ENCODE results near the gene FNDC3A.

The FNDC3A gene

GRCh38 chr13:48961379-48961778 is 14.3 kb upstream of the FNDC3A start:
- TF ChIP-seq CTCF (IDR thresholded peaks at IDR 0.05; ENCODE audit: low read depth, low read length) = no peak
- no peak for DNase-seq (ENCODE audit: extremely low read depth, low read depth)

GRCh38 chr13:48962281-48962680 is 13.4 kb upstream of the FNDC3A start:
- no peak for DNase-seq (ENCODE audit: extremely low read depth, low read depth)
- TF ChIP-seq CTCF (IDR thresholded peaks at IDR 0.05; ENCODE audit: low read depth, low read length) = no peak

GRCh38 chr13:48965736-48966135 is 10.0 kb upstream of the FNDC3A start:
- no peak for DNase-seq (ENCODE audit: extremely low read depth, low read depth)
- no peak for TF ChIP-seq CTCF (IDR thresholded peaks at IDR 0.05; ENCODE audit: low read depth, low read length)

- DNase-seq (ENCODE audit: extremely low read depth, low read depth) = no peak
- TF ChIP-seq CTCF (IDR thresholded peaks at IDR 0.05; ENCODE audit: low read depth, low read length) = no peak
Observed at GRCh38 chr13:48969685-48970084, 6.0 kb upstream of the FNDC3A start.

GRCh38 chr13:48973845-48974431 is 1.8 kb upstream of the FNDC3A start:
- no peak for TF ChIP-seq CTCF (IDR thresholded peaks at IDR 0.05; ENCODE audit: low read depth, low read length)
- DNase-seq (ENCODE audit: extremely low read depth, low read depth) = no peak

GRCh38 chr13:48975101-48975855 is 434 bp upstream of the FNDC3A start:
- peak; percentile 16 for DNase-seq (ENCODE audit: extremely low read depth, low read depth)
- TF ChIP-seq CTCF (IDR thresholded peaks at IDR 0.05; ENCODE audit: low read depth, low read length) = no peak; the same call in 1 of the 2 replicates

- no peak for DNase-seq (ENCODE audit: extremely low read depth, low read depth)
- TF ChIP-seq CTCF (IDR thresholded peaks at IDR 0.05; ENCODE audit: low read depth, low read length) = no peak
Observed at GRCh38 chr13:48976576-48977285, 1.0 kb downstream of the FNDC3A start.
